Measurements from ENCODE around the gene TMTC2.

- TF ChIP-seq CTCF (IDR thresholded peaks at IDR 0.05) (no peak), POLR2A (IDR thresholded peaks at IDR 0.05) (no peak)
These were observed 359.3 kb downstream of the TMTC2 start for GRCh38 chr12:83046019-83046418.
